ENCODE measurements around the gene ALG12. TPM values are rescaled to one million over a fixed set of nuclear protein-coding genes. Genes with fewer than 3 reads are reported as not detected.

ALG12 gene
- polyA plus RNA-seq, 3 donors = 7.2 to 9.5 (median 9.0) TPM

- H3K27me3 ChIP-seq (ENCODE audit: control insufficient read depth in 2 of 2, insufficient read depth in 2 of 2, low read length in 2 of 2) = no peaks in the 10 kb centered on the region
- no peak overlapping the region for H3K4me2 ChIP-seq (replicated peaks; ENCODE audit: extremely low read depth, low read length, poor library complexity, severe bottlenecking)
- no peak for TF ChIP-seq CTCF (IDR thresholded peaks at IDR 0.05)
- H2AFZ ChIP-seq (ENCODE audit: insufficient read depth, low read depth, low read length, poor library complexity, severe bottlenecking) = no peak overlapping the region
- H3K27ac ChIP-seq (ENCODE audit: low read depth in 1 of 2, low read length in 2 of 2) = no peak overlapping the region
- 96% methylated on average over 9 of the region's 12 CpGs for WGBS (ENCODE audit: insufficient coverage)
- intact Hi-C loops (cut with micrococcal nuclease) = no loop called here
- H3K9ac ChIP-seq (ENCODE audit: insufficient read depth, low read length, poor library complexity, severe bottlenecking) = no peak overlapping the region
- H4K20me1 ChIP-seq (ENCODE audit: insufficient read depth, low read length) = no peaks in the 10 kb centered on the region
- H3K4me1 Mint-ChIP-seq = peaks cover 23% of the 10 kb centered on the region
- H3K79me2 ChIP-seq (ENCODE audit: insufficient read depth, low read length) = peaks cover 21% of the 10 kb centered on the region
- DNase-seq = no peak
- no peak overlapping the region for H3K4me3 ChIP-seq (replicated peaks in 1 of 3; ENCODE audit: low read depth in 2 of 3, low read length in 3 of 3)
- H3K36me3 Mint-ChIP-seq = peaks cover 28 to 41% of the 10 kb centered on the region in 2 donors
- peaks cover 20 to 23% of the 10 kb centered on the region in 2 donors for H3K4me1 ChIP-seq (ENCODE audit: control insufficient read depth in 1 of 2, insufficient read depth in 2 of 2, low read length in 2 of 2)
- H3K9me3 ChIP-seq (replicated peaks in 1 of 2; ENCODE audit: control insufficient read depth in 1 of 2, insufficient read depth in 1 of 2, low read length in 2 of 2) = no peaks in the 10 kb centered on the region
- H3K9me3 Mint-ChIP-seq = no peaks in the 10 kb centered on the region
- peaks cover 0 to 4% (median 0%) of the 10 kb centered on the region in 3 donors for H3K27me3 Mint-ChIP-seq (ENCODE audit: low read depth in 3 of 3)
- H3K36me3 ChIP-seq (replicated peaks in 1 of 2; ENCODE audit: control insufficient read depth in 1 of 2, insufficient read depth in 2 of 2, low read length in 2 of 2) = peaks cover 19 to 38% of the 10 kb centered on the region in 2 donors
- H3K27ac Mint-ChIP-seq = no peak overlapping the region
- H3K4me3 Mint-ChIP-seq = no peak overlapping the region
These were observed 2.6 kb downstream of the ALG12 start for GRCh38 chr22:49915610-49916009.

GRCh38 chr22:49914256-49914655 is 4.0 kb downstream of the ALG12 start:
- Histone ChIP-seq H3K9me3 (replicated peaks in 1 of 2; ENCODE audit: control insufficient read depth in 1 of 2, insufficient read depth in 1 of 2, low read length in 2 of 2) (no peaks in the 10 kb centered on the region), H3K27ac (ENCODE audit: low read depth in 1 of 2, low read length in 2 of 2) (no peak overlapping the region), H3K4me2 (replicated peaks; ENCODE audit: extremely low read depth, low read length, poor library complexity, severe bottlenecking) (no peak overlapping the region), H3K9ac (ENCODE audit: insufficient read depth, low read length, poor library complexity, severe bottlenecking) (no peak overlapping the region), H3K4me3 (replicated peaks in 1 of 3; ENCODE audit: low read depth in 2 of 3, low read length in 3 of 3) (no peak overlapping the region), H3K36me3 (replicated peaks in 1 of 2; ENCODE audit: control insufficient read depth in 1 of 2, insufficient read depth in 2 of 2, low read length in 2 of 2) (peaks cover 23 to 43% of the 10 kb centered on the region in 2 donors), H3K4me1 (ENCODE audit: control insufficient read depth in 1 of 2, insufficient read depth in 2 of 2, low read length in 2 of 2) (peaks cover 17 to 18% of the 10 kb centered on the region in 2 donors), H3K79me2 (ENCODE audit: insufficient read depth, low read length) (peaks cover 19% of the 10 kb centered on the region), H3K27me3 (ENCODE audit: control insufficient read depth in 2 of 2, insufficient read depth in 2 of 2, low read length in 2 of 2) (no peaks in the 10 kb centered on the region), H2AFZ (ENCODE audit: insufficient read depth, low read depth, low read length, poor library complexity, severe bottlenecking) (no peak overlapping the region), H4K20me1 (ENCODE audit: insufficient read depth, low read length) (no peaks in the 10 kb centered on the region)
- peaks cover 16% of the 10 kb centered on the region for H3K4me1 Mint-ChIP-seq
- peak in 1 of 3 donors; percentile 2 for DNase-seq
- WGBS (ENCODE audit: insufficient coverage) = 98% methylated on average over 7 of the region's 12 CpGs
- H3K4me3 Mint-ChIP-seq = no peak overlapping the region
- no peaks in the 10 kb centered on the region for H3K9me3 Mint-ChIP-seq
- H3K27ac Mint-ChIP-seq = peak overlapping the region in 1 of 7 donors; percentile 85
- intact Hi-C loops (cut with micrococcal nuclease) = no loop called here
- peaks cover 32 to 39% of the 10 kb centered on the region in 2 donors for H3K36me3 Mint-ChIP-seq
- peaks cover 0 to 2% (median 0%) of the 10 kb centered on the region in 3 donors for H3K27me3 Mint-ChIP-seq (ENCODE audit: low read depth in 3 of 3)
- TF ChIP-seq CTCF (IDR thresholded peaks at IDR 0.05) = no peak

Measured in CD14-positive monocyte (primary cell).